Measurements from ENCODE around the gene PBOV1. TPM values are rescaled to one million over a fixed set of nuclear protein-coding genes. Genes with fewer than 3 reads are reported as not detected.

Gene PBOV1
- total RNA-seq, 2 donors from 2014 or later: not detected

DNA sequence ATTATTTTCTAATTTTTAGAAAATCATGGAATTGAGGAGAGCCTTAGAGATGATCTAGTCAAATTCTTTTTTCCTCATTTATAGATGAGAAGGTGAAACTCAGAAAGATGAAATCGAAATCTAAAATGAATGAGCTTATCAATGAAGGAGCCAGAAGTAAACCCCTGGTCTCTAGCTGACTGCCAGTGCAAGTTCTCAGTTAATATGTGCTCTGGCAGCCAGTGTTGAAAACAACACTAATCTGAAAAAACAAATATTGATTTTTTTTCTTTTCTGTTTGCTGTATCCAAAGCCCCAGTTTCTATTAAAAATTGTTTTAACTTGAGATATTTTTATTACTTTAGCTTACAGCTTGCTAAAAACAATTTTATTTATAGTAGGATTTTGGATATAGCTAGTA, 21.5 kb upstream of the PBOV1 start:
- intact Hi-C loops (cut with DNase I): no loop called here
- H3K27me3 ChIP-seq: no peaks in the 10 kb centered on the region
- no peak overlapping the region for H3K9ac ChIP-seq (ENCODE audit: low read depth in 2 of 2, low read length in 2 of 2)
- H3K4me3 ChIP-seq: no peak overlapping the region
- no peak overlapping the region for H3K27ac ChIP-seq
- no peaks in the 10 kb centered on the region for H3K36me3 ChIP-seq
- DNase-seq: no peak
- TF ChIP-seq CTCF (IDR thresholded peaks at IDR 0.05): no peak
- no peaks in the 10 kb centered on the region for H3K4me1 ChIP-seq
- no peaks in the 10 kb centered on the region for H3K9me3 ChIP-seq

DNA sequence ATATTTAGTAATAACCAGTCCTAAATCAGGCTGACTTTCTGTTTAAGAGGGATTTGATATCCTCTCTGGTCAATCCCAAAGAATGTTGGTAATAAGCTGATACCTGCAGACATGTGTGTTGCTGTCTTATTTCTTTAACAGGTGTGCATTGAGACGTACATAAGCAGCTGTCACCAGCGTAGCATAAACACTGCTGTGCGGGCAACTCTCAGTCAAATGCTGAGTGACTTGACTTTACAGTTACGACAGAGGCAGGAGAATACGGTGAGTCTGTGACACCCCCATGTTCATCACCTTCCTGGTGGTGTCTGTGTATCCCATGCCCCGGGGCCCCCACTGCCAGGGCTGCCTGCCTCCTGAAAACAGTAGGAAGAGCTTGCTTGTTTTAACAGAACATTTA, 20.1 kb upstream of the PBOV1 start:
- intact Hi-C loops (cut with DNase I): no loop called here
- Histone ChIP-seq H3K9ac (ENCODE audit: low read depth in 2 of 2, low read length in 2 of 2) (no peak overlapping the region), H3K4me1 (no peaks in the 10 kb centered on the region), H3K27ac (no peak overlapping the region), H3K4me3 (no peak overlapping the region), H3K27me3 (no peaks in the 10 kb centered on the region), H3K9me3 (no peaks in the 10 kb centered on the region), H3K36me3 (no peaks in the 10 kb centered on the region)
- no peak for DNase-seq
- no peak for TF ChIP-seq CTCF (IDR thresholded peaks at IDR 0.05)

DNA sequence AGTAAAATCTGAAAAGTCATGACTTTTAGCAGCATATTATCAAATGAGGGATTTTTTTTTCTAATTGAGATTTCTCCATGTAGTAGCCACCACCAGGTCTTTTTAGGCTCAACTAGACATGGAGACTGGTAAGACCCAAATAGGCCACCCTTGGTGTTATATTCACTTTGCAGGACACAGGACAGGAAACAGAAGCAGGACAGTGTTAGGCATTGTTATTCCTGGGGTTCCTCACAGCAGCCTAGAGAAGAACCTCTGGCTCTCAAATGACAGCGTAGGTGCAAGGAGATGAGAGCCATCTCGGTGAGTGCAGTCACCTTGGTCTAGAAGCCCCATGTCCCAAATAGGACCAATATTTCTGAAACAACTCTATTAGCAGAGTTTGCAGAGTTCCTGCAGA, 19.2 kb upstream of the PBOV1 start:
- no peaks in the 10 kb centered on the region for H3K27me3 ChIP-seq
- H3K36me3 ChIP-seq: no peaks in the 10 kb centered on the region
- H3K9ac ChIP-seq (ENCODE audit: low read depth in 2 of 2, low read length in 2 of 2): no peak overlapping the region
- no peak overlapping the region for H3K27ac ChIP-seq
- no peak for TF ChIP-seq CTCF (IDR thresholded peaks at IDR 0.05)
- no peaks in the 10 kb centered on the region for H3K9me3 ChIP-seq
- intact Hi-C loops (cut with DNase I): no loop called here
- DNase-seq: no peak
- no peaks in the 10 kb centered on the region for H3K4me1 ChIP-seq
- no peak overlapping the region for H3K4me3 ChIP-seq

GRCh38 chr6:138235693-138236092, 17.4 kb upstream of the PBOV1 start:
- Histone ChIP-seq H3K9ac (ENCODE audit: low read depth in 2 of 2, low read length in 2 of 2) (no peak overlapping the region), H3K4me3 (no peak overlapping the region), H3K27me3 (no peaks in the 10 kb centered on the region), H3K4me1 (no peaks in the 10 kb centered on the region), H3K36me3 (no peaks in the 10 kb centered on the region), H3K27ac (no peak overlapping the region), H3K9me3 (no peaks in the 10 kb centered on the region)
- intact Hi-C loops (cut with DNase I): no loop called here
- TF ChIP-seq CTCF (IDR thresholded peaks at IDR 0.05): no peak
- DNase-seq: no peak

- no peaks in the 10 kb centered on the region for H3K27me3 ChIP-seq
- no peak for TF ChIP-seq CTCF (IDR thresholded peaks at IDR 0.05)
- no peaks in the 10 kb centered on the region for H3K9me3 ChIP-seq
- intact Hi-C loops (cut with DNase I): no loop called here
- H3K36me3 ChIP-seq: no peaks in the 10 kb centered on the region
- H3K4me1 ChIP-seq: no peaks in the 10 kb centered on the region
- H3K9ac ChIP-seq (ENCODE audit: low read depth in 2 of 2, low read length in 2 of 2): no peak overlapping the region
- no peak for DNase-seq
- H3K27ac ChIP-seq: no peak overlapping the region
- no peak overlapping the region for H3K4me3 ChIP-seq
These were observed 16.9 kb upstream of the PBOV1 start for GRCh38 chr6:138235205-138235604.

GRCh38 chr6:138234363-138234762, 16.1 kb upstream of the PBOV1 start:
- H3K27me3 ChIP-seq: no peaks in the 10 kb centered on the region
- H3K36me3 ChIP-seq: no peaks in the 10 kb centered on the region
- TF ChIP-seq CTCF (IDR thresholded peaks at IDR 0.05): no peak
- no peak for DNase-seq
- no peak overlapping the region for H3K9ac ChIP-seq (ENCODE audit: low read depth in 2 of 2, low read length in 2 of 2)
- no peak overlapping the region for H3K27ac ChIP-seq
- no peaks in the 10 kb centered on the region for H3K4me1 ChIP-seq
- H3K4me3 ChIP-seq: no peak overlapping the region
- intact Hi-C loops (cut with DNase I): no loop called here
- no peaks in the 10 kb centered on the region for H3K9me3 ChIP-seq
